Tibial nerve (tissue), 3 donors: ENCODE results near the gene SAMD13.

ENCODE experiments used
- POLR2A ChIP-seq, 2 donors: fragments of 450-650 bp; IDR thresholded peaks; one replicate each; pipeline ENCODE4 v1.6.1; 2017; ENCODE audit warnings: antibody characterized with exemption in 2 of 2, mild to moderate bottlenecking in 2 of 2, moderate library complexity in 2 of 2
- TF ChIP-seq, protein P1 (sequence below), 5 experiments: fragments of 200-600 bp in 3 of 5; fragments of 450-650 bp in 2 of 5; sonication (generic) in 3 of 5; IDR thresholded peaks; one replicate each; pipeline ENCODE4 v1.5.1; 2016 to 2019; ENCODE audit warnings: antibody characterized with exemption in 5 of 5, mild to moderate bottlenecking in 3 of 5, moderate library complexity in 2 of 5

DNA sequence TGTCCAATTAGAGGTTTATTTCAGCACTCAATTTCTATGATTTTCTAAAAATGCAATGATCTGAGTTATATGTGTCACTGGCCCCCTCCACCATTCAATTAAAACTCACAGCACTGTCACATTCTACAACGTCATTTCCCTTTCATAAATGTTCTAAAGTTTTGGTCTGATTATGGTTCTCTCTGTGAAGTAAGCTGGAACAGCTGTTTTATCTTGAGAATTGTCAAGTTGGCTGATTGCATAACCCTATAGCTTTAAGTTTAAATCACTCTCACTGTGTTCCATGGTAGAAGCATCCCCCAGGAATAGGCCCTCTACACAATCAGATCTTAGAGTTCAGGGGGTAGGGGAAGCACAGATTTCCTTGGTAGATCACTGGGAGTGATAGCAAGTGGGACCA lies 55.4 kb downstream of the SAMD13 start:
- TF ChIP-seq, protein P1, sequence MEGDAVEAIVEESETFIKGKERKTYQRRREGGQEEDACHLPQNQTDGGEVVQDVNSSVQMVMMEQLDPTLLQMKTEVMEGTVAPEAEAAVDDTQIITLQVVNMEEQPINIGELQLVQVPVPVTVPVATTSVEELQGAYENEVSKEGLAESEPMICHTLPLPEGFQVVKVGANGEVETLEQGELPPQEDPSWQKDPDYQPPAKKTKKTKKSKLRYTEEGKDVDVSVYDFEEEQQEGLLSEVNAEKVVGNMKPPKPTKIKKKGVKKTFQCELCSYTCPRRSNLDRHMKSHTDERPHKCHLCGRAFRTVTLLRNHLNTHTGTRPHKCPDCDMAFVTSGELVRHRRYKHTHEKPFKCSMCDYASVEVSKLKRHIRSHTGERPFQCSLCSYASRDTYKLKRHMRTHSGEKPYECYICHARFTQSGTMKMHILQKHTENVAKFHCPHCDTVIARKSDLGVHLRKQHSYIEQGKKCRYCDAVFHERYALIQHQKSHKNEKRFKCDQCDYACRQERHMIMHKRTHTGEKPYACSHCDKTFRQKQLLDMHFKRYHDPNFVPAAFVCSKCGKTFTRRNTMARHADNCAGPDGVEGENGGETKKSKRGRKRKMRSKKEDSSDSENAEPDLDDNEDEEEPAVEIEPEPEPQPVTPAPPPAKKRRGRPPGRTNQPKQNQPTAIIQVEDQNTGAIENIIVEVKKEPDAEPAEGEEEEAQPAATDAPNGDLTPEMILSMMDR (IDR thresholded peaks at IDR 0.05) = no peak
- TF ChIP-seq POLR2A (IDR thresholded peaks at IDR 0.05) = no peak
